Fibroblast of mammary gland (primary cell): ENCODE data around the gene FAM20A.

Experiments used
- DNase-seq: peaks from one replicate; pipeline ENCODE4 v3.0.0-alpha.2; 2010; ENCODE audit warnings: low read depth
- H3K4me3 ChIP-seq: 2 replicates; pipeline ENCODE4 v1.5.1; 2011; ENCODE audit warnings: low read depth, mild to moderate bottlenecking, low read length, moderate library complexity; ENCODE audit not compliant: control insufficient read depth
- TF ChIP-seq, protein P1 (sequence below): conservative IDR thresholded peaks from 2 replicates; pipeline ENCODE4 v1.5.1; 2011; ENCODE audit warnings: low read depth, low read length, inconsistent platforms; ENCODE audit not compliant: control insufficient read depth, insufficient read depth

The FAM20A gene

GRCh38 chr17:68634345-68634876, 33.2 kb upstream of the FAM20A start:
- H3K4me3 ChIP-seq, result no peak overlapping the region
- TF ChIP-seq, protein P1, sequence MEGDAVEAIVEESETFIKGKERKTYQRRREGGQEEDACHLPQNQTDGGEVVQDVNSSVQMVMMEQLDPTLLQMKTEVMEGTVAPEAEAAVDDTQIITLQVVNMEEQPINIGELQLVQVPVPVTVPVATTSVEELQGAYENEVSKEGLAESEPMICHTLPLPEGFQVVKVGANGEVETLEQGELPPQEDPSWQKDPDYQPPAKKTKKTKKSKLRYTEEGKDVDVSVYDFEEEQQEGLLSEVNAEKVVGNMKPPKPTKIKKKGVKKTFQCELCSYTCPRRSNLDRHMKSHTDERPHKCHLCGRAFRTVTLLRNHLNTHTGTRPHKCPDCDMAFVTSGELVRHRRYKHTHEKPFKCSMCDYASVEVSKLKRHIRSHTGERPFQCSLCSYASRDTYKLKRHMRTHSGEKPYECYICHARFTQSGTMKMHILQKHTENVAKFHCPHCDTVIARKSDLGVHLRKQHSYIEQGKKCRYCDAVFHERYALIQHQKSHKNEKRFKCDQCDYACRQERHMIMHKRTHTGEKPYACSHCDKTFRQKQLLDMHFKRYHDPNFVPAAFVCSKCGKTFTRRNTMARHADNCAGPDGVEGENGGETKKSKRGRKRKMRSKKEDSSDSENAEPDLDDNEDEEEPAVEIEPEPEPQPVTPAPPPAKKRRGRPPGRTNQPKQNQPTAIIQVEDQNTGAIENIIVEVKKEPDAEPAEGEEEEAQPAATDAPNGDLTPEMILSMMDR, result no peak
- no peak for DNase-seq

DNA sequence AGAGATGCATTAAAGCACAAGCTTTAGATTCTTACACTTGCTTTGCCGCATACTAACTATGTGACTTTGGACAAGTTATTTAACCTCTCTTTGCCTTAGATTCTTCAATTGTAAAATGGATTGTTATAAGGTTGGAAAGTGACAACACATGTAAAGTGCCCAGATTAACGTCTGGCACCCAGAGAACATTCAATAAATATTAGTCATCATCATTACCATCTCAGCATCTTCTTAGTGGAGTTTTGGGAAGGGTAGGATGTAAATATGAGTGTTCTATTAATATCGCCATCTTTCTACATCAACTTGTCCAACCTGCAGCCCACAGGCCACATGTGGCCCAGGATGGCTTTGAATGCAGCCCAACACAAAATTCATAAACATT, 27.4 kb upstream of the FAM20A start:
- no peak for DNase-seq
- H3K4me3 ChIP-seq, result no peak overlapping the region
- TF ChIP-seq, protein P1, result no peak

GRCh38 chr17:68627956-68628575, 26.9 kb upstream of the FAM20A start:
- H3K4me3 ChIP-seq, result no peak overlapping the region
- TF ChIP-seq, protein P1, result no peak
- DNase-seq, result no peak

GRCh38 chr17:68624381-68624780, 23.2 kb upstream of the FAM20A start:
- no peak for DNase-seq
- TF ChIP-seq, protein P1, result no peak
- no peak overlapping the region for H3K4me3 ChIP-seq

GRCh38 chr17:68623811-68624210, 22.6 kb upstream of the FAM20A start:
- DNase-seq, result no peak
- H3K4me3 ChIP-seq, result no peak overlapping the region
- TF ChIP-seq, protein P1, result no peak

- DNase-seq, result no peak
- TF ChIP-seq, protein P1, result no peak
- no peak overlapping the region for H3K4me3 ChIP-seq
Measured at GRCh38 chr17:68622423-68622822, 21.3 kb upstream of the FAM20A start.
